WI38 (cell line): Measurements from ENCODE around the gene AHCYL1.

Source experiments
- H3K4me3 ChIP-seq: 2 replicates; pipeline ENCODE4 v1.5.1; 2011; ENCODE audit warnings: low read depth, mild to moderate bottlenecking, control low read depth, low read length
- CTCF ChIP-seq: IDR thresholded peaks from 2 replicates; pipeline ENCODE4 v1.5.1; 2012; ENCODE audit warnings: low read depth, mild to moderate bottlenecking, control low read depth, low read length

Gene AHCYL1

GRCh38 chr1:110048923-110049601 lies 64.5 kb downstream of the AHCYL1 start:
- no peak for TF ChIP-seq CTCF
- H3K4me3 ChIP-seq: no peak overlapping the region

DNA sequence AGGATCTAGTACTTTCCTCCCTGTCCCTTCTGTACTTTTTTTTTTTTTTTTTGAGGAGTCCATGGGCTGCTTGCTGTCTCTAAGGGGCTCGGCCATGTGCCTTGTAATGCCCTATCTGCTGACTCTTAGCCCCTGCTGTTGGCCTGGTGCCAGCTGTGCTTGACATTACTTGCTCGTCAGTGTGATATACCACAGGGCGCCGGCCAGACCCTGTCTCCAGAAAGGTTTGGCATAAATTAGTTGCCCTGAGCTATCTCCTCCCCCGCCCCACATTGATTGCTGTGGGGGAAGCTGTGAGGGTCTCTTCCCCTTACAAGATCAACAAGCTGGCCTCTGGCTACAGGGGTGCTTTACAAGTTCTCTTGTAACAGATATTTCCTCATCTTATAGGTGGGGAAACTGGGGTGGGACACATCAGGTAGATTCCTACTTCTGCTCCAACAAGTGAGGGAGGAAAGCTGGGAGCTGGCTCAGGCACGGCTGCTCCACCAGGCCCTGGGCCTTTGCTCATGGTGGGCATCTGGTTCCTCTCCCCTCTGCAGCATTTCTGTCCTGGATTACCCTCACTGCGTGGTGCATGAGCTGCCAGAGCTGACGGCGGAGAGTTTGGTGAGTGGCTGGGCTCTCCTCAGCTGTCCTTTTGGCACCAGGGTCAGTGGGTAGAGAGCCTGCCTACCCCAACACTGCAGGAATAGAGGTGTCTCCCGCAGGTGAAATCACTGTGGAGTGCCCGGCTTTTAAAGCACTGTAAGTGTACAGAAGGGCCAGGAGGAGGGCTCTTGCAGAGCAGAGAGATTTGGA lies 65.4 kb downstream of the AHCYL1 start:
- H3K4me3 ChIP-seq: no peak overlapping the region
- TF ChIP-seq CTCF: no peak

DNA sequence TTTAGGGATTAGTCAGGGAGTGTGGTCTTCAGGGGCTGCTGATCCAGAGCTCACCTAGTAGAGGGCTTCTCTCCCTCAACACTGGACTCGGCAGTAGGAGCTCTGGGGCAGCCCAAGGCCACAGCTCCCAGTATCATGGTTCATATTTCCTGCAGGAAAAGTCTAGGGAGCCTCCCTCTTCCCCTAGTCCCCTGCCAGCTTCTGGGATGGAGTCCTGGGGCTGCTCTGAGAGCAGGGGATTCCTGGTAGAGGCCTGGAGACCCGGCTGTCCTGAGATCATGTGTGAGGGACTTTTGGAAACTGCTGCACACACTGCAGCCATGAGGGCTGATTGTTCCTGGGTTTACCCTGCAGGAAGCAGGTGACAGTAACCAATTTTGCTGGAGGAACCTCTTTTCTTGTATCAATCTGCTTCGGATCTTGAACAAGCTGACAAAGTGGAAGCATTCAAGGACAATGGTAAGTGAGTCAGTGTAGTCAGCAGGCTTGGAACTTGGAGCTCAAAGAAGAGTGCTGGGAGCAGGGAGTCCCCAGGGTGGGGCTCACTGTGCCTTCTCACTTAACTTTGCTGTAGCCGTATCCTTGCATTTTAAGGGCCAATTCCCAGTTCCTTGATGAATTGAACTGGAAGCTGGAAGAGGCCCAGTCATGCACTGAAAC lies 66.2 kb downstream of the AHCYL1 start:
- no peak for TF ChIP-seq CTCF
- no peak overlapping the region for H3K4me3 ChIP-seq

- no peak overlapping the region for H3K4me3 ChIP-seq
- no peak for TF ChIP-seq CTCF
Observed at GRCh38 chr1:110051262-110051648, 66.7 kb downstream of the AHCYL1 start.

DNA sequence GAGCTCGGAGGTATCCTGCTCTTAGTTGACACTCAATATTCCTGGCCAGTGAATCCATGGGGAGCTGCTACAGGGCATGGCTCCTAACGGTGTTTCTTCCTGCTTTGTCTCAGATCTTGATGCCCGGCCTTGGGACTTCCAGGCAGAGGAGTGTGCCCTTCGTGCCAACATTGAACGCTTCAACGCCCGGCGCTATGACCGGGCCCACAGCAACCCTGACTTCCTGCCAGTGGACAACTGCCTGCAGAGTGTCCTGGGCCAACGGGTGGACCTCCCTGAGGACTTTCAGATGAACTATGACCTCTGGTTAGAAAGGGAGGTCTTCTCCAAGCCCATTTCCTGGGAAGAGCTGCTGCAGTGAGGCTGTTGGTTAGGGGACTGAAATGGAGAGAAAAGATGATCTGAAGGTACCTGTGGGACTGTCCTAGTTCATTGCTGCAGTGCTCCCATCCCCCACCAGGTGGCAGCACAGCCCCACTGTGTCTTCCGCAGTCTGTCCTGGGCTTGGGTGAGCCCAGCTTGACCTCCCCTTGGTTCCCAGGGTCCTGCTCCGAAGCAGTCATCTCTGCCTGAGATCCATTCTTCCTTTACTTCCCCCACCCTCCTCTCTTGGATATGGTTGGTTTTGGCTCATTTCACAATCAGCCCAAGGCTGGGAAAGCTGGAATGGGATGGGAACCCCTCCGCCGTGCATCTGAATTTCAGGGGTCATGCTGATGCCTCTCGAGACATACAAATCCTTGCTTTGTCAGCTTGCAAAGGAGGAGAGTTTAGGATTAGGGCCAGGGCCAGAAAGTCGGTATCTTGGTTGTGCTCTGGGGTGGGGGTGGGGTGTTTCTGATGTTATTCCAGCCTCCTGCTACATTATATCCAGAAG lies 69.2 kb downstream of the AHCYL1 start:
- peak; percentile 96 for TF ChIP-seq CTCF
- H3K4me3 ChIP-seq: no peak overlapping the region

DNA sequence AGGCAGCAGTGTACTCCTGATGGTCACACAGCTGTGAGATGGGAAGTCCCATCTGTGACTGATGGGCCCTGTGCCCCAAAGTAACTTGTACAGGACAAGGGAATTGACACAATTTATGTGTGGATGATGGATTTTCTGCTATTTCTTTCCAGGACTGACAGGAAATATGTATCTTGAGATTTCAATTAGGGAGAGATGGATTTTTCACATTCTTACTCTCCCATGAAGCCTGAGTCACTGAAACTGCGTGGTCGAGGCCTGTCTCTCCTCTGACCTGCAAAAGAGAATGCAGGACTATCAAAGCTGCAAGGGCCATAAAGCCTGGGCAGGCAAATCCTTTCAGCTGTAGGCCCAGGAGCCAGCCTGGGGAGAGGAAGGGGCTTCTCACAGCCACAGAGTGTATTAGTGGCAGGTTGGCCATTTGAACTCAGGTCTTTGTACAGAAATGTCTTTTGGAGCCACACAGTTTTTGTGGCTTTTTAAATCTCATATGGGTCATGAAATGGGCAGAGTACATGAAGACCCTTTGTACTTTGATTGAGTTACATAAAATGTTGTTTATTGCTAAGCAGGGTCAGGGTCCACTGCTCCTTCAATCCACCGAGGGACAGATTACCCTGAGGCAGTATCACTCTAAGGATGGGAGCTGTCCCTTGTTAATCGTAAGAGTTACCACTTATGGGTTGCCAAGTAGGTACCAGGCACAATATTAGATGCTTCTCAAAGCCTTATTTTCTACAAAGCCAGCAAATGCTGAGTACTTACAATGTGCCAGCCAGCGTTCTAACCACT lies 71.1 kb downstream of the AHCYL1 start:
- H3K4me3 ChIP-seq: no peak overlapping the region
- no peak for TF ChIP-seq CTCF
